HG02763 (cell line): ENCODE results near the gene EHBP1.
"Not testable (repeated sequence)": the region's sequence is repeated elsewhere in the genome, so short reads cannot be mapped to it uniquely, and the experiment has no call there.

Experiments
- ATAC-seq: cut with Tn5 transposase; IDR thresholded peaks from one replicate; pipeline ENCODE4 v1.9.1; 2021; ENCODE audit warnings: mild to moderate bottlenecking, moderate library complexity; ENCODE audit not compliant: unreplicated experiment

EHBP1 gene

DNA sequence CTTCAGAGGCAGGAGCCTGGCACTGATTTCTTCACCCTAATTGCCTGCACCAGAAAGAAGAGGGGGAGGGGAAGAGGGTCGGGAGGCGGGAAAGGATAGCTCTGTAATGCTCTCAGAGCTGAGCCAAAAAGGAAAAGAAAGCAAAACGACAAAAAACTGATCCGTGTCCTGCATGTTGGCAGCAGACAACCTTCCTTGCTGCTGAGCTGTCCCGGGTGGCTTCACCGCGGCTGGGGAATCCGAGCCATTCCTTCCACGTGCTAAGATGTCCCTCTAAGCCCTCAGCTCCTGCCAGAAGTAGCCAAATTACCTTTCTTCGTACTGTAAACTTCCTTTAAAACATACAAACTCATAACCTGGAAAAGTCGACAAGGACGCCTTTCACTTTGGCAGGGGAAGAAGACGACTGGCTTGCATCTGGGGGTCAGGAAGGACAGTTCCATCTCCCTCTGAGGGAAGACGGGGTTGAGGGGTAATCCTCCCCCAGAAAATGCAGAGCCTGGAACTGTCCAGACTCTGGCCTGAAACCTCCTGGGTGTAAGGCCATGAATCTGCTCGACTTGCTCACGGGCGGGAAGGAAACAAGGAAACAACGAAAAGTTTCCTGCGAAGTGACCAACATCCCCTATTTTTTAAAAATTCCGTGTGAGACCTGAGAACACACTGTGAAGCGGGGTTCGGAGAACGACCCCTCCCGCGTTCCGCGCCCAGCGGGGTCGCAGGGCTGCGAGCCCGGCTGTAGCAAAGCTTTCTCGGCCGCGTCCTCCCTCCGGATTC is 352.8 kb downstream of the EHBP1 start:
- no peak for ATAC-seq

DNA sequence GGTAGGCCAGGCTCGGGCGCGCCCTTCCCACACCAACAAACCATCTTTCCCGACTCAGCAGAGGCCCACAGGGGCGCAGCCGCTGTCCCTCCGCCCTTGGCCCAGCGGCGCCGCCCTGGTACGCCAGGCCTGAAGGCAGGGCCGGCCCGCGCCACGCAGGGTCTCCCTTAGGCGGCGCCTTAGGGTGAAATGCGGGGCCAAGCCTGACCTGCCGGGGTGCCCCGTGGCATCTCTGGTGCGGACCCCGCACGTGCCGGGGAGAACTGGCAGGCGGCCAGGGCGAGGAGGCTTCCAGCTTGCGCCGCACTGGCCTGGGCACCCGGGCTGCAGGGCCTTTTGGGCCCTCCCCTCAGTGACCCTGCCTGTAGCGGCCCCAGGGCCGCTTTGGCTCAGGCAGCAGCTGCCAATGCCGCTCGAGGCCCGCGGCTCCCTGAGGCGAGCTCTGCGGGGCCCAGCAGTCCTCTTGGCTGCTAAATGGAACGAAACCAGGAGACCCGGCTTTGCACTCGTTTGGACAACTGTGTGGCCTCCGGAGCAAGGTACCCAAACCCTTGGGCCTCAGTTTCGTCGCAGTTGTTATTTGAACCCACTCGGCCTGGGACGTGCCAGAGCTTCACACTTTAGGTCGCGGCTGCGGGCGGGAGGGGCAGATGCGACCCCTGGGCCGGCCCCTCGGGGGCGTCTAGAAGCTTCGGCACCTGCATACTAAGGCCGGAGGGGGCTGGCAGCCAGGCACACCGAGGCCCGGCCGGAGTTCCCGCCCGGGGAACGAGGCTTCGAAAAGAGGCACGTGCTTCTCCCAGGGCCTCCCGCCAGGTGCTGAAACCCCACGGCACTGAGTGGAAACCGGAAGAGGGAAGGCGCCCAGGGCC is 353.6 kb downstream of the EHBP1 start:
- ATAC-seq = no peak

DNA sequence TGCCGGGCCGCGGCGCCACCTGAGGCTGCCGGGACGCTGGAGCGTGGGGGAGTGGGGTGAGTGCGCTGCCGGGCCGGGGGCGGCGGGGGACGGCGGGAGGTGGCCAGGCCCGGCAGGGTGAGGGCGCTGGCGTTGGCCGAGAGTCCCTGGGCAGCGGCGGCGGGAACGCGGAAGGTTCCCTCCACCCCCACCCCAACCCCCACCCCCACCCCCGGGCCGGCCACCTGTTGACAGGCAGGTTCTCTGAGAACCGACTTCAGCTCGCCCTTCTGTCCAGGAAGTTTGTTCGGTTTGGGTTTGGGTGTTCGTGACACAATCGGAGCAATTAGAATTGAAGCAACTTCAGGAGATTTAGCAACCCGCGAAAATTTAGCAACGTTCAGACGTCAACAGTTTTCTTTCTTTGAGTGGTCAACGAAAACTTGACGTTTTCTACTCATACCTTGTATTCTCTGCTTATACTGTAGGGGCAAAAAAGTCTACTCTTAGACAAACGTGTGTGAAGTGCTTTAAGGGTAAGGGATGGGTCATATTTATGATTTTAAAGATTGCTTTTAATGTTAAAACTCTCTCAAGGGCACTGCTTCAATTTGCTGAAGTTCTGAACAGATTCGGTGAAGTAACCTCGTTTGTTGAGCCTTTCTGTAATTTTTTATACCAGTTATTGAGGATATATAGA is 354.4 kb downstream of the EHBP1 start:
- no peak for ATAC-seq

DNA sequence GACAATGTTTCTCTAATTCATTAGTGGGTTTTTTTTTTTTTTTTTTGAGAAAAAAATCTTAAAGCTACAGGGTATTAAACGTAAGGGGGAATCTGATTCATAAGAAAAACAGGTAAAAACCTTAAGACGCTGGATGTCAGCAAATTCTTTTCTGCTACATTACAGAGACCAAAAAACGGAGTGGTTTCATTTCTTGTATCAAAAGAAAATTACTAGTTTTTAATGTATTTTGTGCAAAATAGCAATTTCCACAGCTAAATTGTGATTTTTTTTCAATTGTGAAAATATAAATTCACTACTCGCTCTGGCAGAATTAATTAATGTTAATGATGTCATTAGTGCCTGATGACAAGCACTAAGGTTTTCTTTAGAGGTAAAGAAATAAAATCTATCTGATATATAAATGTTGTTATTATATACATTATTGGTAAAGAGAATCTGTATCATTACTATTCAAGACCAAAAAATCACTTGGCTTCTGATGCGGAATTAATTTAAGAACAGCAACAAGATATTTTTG is 355.0 kb downstream of the EHBP1 start:
- ATAC-seq = no peak

DNA sequence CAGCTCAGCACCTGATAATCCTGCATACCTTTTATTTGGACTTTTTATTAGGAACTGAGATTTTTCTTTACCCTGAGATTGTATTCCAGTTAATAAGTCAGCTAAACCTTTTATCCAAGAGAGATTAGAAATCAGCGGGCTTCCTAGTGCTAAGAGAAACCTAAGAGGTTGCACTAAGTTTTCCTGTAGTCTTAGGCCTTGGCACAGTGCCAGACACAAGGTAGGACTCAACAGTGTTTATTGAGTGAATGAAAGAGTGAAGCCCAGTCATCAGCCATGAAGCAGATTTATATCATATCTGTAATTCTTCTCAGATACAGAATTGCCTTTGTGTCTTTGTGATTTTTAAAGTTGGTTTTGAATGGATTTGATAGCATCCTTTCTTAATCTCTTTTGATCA is 358.7 kb downstream of the EHBP1 start:
- no peak for ATAC-seq

DNA sequence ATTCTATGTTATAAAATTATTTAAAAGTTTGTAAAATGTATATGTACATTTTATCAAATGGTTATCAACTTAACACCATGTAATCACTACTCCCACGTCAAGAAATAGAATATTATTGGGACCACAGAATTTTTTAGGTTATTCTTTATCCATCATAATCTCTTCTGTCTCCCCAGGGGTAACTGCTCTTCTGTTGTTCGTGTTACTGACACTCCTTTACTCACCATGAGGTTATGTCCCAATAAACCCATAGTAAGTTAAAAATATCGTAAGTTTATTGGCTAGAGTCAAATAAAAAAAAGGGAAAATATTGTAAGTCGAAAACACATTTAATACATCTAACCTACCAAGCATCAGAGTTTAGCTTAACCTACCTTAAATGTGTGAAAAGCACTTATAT is 359.1 kb downstream of the EHBP1 start:
- ATAC-seq = no peak

DNA sequence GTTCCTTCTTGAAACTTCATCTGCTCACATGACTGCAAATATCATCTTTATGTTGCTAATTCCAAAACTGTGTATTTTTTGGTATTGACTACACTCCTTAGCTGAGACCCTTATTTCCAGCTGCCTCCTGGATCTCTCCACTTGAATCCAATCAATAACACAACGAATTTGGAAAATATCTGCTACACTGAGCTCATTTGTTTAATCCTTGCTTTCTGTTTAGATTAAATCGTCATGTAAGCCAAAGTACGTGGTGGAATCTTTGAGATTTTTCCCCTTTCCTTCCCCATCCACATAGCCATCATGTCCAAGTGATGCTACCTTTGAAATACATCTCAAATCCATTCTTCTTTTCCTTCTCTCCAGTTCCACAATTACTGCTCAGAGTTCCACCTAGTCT is 360.8 kb downstream of the EHBP1 start:
- ATAC-seq = no peak

DNA sequence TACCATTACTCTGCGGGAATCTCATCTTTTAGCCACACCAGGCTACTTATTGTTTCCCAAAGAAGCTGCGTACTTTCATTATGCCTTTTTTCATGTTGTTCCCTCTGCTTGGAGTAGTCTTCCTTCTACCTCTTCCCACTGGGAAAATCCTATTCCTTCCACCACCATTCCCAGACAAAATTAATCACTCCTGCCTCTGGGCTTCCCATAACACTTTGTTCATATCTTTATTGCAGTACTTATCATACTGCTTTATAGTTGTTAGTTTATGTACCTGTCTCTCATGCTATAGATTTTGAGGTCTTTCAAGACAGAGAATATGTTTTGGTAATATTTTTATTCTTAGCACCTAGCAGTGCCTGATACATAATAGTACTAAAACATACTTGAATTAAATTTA is 361.3 kb downstream of the EHBP1 start:
- ATAC-seq = no peak

DNA sequence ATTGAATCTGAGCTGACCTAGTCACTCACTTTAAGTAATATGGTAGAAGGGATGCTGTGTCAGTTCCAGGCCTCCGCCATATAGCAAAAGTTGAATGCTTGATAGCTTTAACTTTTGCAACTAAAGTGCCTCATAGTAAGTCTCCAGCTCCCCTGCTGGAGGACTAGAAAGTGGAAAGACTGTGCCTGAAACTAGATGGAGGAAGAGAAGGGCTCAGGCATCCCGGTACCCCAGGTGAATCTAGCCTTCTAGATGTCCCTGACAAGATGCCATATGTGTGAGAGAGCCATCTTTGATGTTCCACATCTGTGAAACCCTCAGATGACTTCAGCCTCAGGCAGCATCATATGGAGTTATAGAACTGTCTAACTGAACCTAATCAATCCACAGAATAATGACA is 366.2 kb downstream of the EHBP1 start:
- no peak for ATAC-seq

DNA sequence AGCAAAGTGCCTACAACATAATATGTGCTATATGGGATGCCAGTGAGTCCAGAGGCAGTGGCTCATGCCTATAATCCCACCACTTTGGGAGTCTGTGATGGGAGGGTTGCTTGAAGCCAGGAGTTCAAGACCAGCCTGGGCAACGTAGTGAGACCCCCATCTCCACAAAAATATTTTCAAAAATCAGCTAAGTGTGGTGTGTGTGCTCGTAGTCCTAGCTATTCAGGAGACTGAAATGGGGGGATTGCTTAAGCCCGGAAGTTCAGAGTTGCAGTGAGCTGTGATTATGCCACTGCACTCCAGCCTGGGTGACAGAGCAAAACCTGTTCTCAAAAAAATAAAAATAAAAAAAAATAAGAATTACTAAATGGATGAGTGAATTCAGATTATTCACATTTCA is 368.5 kb downstream of the EHBP1 start:
- ATAC-seq = no peak

DNA sequence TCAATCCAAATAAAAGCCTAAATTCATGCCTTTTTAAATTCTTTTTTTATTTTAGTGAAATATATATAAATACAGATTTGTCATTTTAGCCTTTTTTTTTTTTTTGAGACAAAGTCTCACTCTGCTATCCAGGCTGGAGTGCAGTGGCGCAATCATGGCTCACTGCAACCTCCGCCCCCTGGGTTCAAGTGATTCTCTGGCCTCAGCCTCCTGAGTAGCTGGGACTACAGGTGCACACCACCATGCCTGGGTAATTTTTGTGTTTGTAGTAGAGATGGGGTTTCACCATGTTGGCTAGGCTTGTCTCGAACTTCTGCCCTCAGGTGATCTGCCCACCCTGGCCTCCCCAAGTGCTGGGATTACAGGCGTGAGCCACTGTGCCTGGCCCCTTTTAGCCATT is 368.9 kb downstream of the EHBP1 start:
- ATAC-seq = not testable (repeated sequence)

DNA sequence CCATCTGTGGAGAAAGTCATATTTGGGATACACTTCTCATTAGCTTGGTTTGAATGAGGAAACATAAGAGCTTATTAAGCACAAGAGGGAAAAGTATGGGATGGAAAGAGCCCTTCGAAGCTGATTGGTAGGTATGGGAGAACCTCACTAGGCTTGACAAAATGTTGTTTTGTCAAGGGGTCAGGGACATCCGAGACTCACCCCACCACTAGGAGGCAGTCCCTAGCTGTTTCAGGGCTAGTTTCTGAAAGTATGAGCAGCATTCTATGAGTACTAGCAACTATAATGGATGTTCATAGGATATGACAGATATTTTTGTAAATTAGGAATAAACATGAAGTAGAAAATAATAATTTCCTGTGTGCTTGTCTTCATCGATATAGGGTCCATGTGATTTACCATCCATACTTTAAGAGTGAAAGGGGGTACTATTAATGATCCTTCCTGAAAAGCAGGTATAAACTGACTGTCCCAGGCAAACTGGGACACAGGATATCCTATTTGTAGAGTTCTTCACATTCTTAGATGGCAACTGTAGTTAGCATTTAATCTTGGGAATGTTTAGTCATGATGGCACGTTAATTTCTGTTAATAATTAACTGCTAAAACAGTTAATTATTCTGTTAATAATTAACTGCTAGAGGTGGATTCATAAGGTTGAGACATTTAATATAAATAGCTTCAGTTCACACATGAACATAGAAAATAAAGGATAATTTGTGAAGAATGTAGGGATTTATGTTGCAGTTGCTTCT is 373.5 kb downstream of the EHBP1 start:
- ATAC-seq = no peak

DNA sequence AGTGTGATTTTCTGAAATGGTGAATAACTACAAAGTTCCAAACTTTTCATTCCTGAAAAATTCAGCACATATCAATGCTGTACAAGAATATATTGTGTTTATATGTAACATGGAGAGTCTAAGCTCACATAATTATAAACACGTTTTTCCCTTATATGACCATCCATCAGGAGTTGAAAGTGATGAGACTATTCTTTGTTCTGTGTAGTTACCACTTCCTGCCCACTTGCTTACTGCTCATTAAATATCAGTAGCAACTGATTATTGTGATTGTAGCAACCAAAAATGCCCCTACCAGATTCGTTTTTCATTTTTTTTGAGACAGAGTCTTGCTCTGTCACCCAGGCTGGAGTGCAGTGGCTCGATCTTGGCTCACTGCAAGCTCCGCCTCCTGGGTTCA is 375.9 kb downstream of the EHBP1 start:
- ATAC-seq = no peak

DNA sequence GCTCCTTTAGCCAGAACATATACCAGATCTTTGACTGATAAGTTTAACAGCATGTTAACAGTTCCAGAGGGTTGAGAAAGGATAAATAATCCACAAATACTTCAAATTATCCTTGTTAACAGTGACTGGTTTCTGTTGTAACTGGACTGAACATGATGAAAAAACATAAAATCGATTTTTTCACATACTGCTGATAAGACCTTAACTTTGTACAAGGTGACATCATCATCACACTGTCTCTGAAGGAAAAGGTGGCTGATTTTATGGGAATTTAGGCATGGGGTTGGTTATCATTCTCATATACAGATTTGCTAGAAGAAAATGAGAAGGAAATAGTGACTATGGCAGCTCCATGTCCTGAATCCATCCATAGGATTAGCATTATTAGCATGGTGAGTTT is 381.2 kb downstream of the EHBP1 start:
- ATAC-seq = no peak

DNA sequence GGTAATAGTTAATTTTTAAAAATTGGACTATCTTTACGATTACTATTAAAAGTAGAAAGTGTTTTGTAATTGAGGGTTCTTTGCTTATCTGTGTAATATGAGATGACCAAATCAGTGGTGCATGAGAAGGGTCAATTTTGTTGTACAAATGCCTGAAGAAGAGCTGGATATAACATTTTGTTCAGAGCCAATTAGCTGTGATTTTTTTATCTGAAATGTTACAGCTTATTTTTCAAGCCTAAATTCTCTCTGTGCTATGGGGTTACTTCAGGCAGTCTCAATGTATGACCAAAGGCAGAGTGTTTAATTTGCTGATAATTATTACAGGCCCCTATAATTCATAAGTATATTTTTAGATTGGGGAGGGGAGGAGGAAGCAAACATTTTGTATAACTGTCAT is 386.9 kb downstream of the EHBP1 start:
- ATAC-seq = no peak

DNA sequence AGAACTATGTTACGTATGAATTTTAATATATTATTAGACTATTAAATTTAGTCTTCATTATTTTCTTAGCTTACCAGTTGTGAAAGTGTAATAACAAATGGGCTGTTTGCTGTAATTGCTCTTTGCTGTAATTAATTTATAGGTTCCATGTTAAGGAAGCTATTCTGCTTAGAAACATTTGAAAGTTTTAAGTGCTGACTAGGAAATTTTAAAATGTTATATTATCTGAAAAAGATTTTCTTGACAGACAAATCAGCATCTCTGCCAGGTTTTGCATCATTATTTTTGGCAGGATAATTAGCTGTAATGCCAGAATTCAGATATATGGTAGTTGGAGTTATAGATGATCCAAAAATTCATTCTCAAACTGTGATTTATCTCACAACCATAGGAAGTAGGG is 387.3 kb downstream of the EHBP1 start:
- ATAC-seq = no peak

DNA sequence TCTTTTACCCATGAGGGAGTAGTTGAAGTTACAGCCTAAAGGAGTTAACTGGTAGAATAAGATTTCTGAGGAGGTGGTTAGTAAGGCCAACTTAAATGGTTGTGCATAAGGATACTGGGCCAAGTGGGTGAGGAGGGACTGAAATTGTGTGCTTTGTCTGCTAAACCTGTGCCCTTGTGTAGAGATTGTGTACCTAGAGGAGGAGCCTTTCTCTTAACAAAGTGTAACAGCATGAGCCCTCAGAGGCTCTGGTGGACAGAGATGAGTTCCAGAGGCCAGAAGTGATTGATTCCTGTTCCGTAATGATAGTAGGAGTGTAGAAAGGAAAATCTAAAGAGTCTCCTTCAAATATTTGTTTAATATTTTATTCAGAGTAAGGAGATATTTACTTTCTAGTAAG is 388.0 kb downstream of the EHBP1 start:
- ATAC-seq = no peak
